GM21528 (cell line): ENCODE results near the gene PRAMEF5.
"Not testable (repeated sequence)": the region's sequence is repeated elsewhere in the genome, so short reads cannot be mapped to it uniquely, and the experiment has no call there.

ENCODE experiments used
- ATAC-seq: cut with Tn5 transposase; IDR thresholded peaks from one replicate; pipeline ENCODE4 v1.9.1; 2021; ENCODE audit warnings: mild to moderate bottlenecking, moderate library complexity; ENCODE audit not compliant: unreplicated experiment, low FRiP score

PRAMEF5 gene

GRCh38 chr1:13253898-13254297 is at the start of gene PRAMEF5:
Gene PRAMEF5 (plus strand): TSS chr1:13254198. CDS start chr1:13259269, 5,071 bp downstream.
- not testable (repeated sequence) for ATAC-seq

GRCh38 chr1:13208712-13209111 is 45.3 kb upstream of the PRAMEF5 start:
- not testable (repeated sequence) for ATAC-seq

- ATAC-seq: not testable (repeated sequence)
These were observed 37.4 kb upstream of the PRAMEF5 start for GRCh38 chr1:13216619-13217018.

- ATAC-seq: not testable (repeated sequence)
These were observed 34.8 kb upstream of the PRAMEF5 start for GRCh38 chr1:13219203-13219602.

- not testable (repeated sequence) for ATAC-seq
These were observed 31.2 kb upstream of the PRAMEF5 start for GRCh38 chr1:13222788-13223187.

GRCh38 chr1:13224480-13225060 is 29.4 kb upstream of the PRAMEF5 start:
- no peak for ATAC-seq

- ATAC-seq: not testable (repeated sequence)
These were observed 28.3 kb upstream of the PRAMEF5 start, which contains the start of gene PRAMEF18 for GRCh38 chr1:13225675-13226204. Gene PRAMEF18 (minus strand): TSS chr1:13226154. CDS start chr1:13226106, 48 bp downstream.

- ATAC-seq: not testable (repeated sequence)
These were observed 26.5 kb upstream of the PRAMEF5 start for GRCh38 chr1:13227271-13228055.

GRCh38 chr1:13228343-13228781 is 25.6 kb upstream of the PRAMEF5 start:
- ATAC-seq: no peak

- ATAC-seq: not testable (repeated sequence)
These were observed 23.9 kb upstream of the PRAMEF5 start for GRCh38 chr1:13230096-13230495.

- ATAC-seq: not testable (repeated sequence)
These were observed 23.4 kb upstream of the PRAMEF5 start for GRCh38 chr1:13230601-13231000.

- not testable (repeated sequence) for ATAC-seq
These were observed 22.8 kb upstream of the PRAMEF5 start for GRCh38 chr1:13231061-13231750.

- ATAC-seq: not testable (repeated sequence)
These were observed 21.9 kb upstream of the PRAMEF5 start for GRCh38 chr1:13232056-13232455.

GRCh38 chr1:13234057-13234456 is 19.9 kb upstream of the PRAMEF5 start:
- ATAC-seq: not testable (repeated sequence)

- not testable (repeated sequence) for ATAC-seq
These were observed 16.4 kb upstream of the PRAMEF5 start for GRCh38 chr1:13237572-13237971.

- not testable (repeated sequence) for ATAC-seq
These were observed 14.4 kb upstream of the PRAMEF5 start for GRCh38 chr1:13239633-13240032.

GRCh38 chr1:13243536-13244263 is 10.3 kb upstream of the PRAMEF5 start:
- ATAC-seq: not testable (repeated sequence)

- not testable (repeated sequence) for ATAC-seq
These were observed 8.0 kb upstream of the PRAMEF5 start for GRCh38 chr1:13245841-13246553.

- ATAC-seq: not testable (repeated sequence)
These were observed 7.5 kb upstream of the PRAMEF5 start for GRCh38 chr1:13246554-13246871.

GRCh38 chr1:13247122-13247521 is 6.9 kb upstream of the PRAMEF5 start:
- not testable (repeated sequence) for ATAC-seq
